HCT116 (cell line): ENCODE measurements around the gene TMEM52.

ENCODE experiments used
- CEBPB ChIP-seq: IDR thresholded peaks from 2 replicates; pipeline ENCODE4 v1.6.1; 2012; ENCODE audit warnings: low read depth
- ELF1 ChIP-seq: IDR thresholded peaks from 2 replicates; pipeline ENCODE4 v1.6.1; 2012; ENCODE audit warnings: low read depth, borderline replicate concordance
- EZH2phosphoT487 ChIP-seq: fragments of 200-600 bp; IDR thresholded peaks from 2 replicates; pipeline ENCODE4 v1.6.1; 2018; ENCODE audit warnings: antibody characterized with exemption, borderline replicate concordance
- FOSL1 ChIP-seq: IDR thresholded peaks from 2 replicates; pipeline ENCODE4 v1.6.1; 2012; ENCODE audit warnings: low read depth
- JUND ChIP-seq: IDR thresholded peaks from 2 replicates; pipeline ENCODE4 v1.6.1; 2012
- POLR2A ChIP-seq: IDR thresholded peaks from 2 replicates; pipeline ENCODE4 v1.7.0; 2011; ENCODE audit warnings: borderline replicate concordance; ENCODE audit not compliant: insufficient read depth, insufficient read length; ENCODE audit errors: extremely low read depth
- SIN3A ChIP-seq: IDR thresholded peaks from 2 replicates; pipeline ENCODE4 v1.6.1; 2012; ENCODE audit warnings: low read depth
- SP1 ChIP-seq: IDR thresholded peaks from 2 replicates; pipeline ENCODE4 v1.6.1; 2012; ENCODE audit warnings: low read depth
- YY1 ChIP-seq: IDR thresholded peaks from 2 replicates; pipeline ENCODE4 v1.6.1; 2011; ENCODE audit warnings: low read length, low read depth, moderate library complexity, mild to moderate bottlenecking; ENCODE audit not compliant: insufficient replicate concordance; ENCODE audit errors: extremely low read depth
- TF ChIP-seq, protein P1 (sequence below), 3 experiments: fragments of 200-600 bp in 1 of 3; sonication (generic) in 1 of 3; IDR thresholded peaks in 2 of 3; conservative IDR thresholded peaks in 1 of 3; 2 replicates each; pipeline ENCODE4 v1.5.1; 2012 to 2017; ENCODE audit warnings: low read depth in 2 of 3, low read length in 2 of 3, antibody characterized with exemption in 1 of 3, borderline replicate concordance in 1 of 3, control low read depth in 1 of 3, mild to moderate bottlenecking in 1 of 3, mixed read lengths in 1 of 3, mixed run types in 1 of 3, moderate library complexity in 1 of 3; ENCODE audit not compliant: insufficient read depth in 1 of 3
- TF ChIP-seq, protein P2 (sequence below): IDR thresholded peaks from 2 replicates; pipeline ENCODE4 v1.6.1; 2012; ENCODE audit warnings: low read depth

- TF ChIP-seq, protein P1, sequence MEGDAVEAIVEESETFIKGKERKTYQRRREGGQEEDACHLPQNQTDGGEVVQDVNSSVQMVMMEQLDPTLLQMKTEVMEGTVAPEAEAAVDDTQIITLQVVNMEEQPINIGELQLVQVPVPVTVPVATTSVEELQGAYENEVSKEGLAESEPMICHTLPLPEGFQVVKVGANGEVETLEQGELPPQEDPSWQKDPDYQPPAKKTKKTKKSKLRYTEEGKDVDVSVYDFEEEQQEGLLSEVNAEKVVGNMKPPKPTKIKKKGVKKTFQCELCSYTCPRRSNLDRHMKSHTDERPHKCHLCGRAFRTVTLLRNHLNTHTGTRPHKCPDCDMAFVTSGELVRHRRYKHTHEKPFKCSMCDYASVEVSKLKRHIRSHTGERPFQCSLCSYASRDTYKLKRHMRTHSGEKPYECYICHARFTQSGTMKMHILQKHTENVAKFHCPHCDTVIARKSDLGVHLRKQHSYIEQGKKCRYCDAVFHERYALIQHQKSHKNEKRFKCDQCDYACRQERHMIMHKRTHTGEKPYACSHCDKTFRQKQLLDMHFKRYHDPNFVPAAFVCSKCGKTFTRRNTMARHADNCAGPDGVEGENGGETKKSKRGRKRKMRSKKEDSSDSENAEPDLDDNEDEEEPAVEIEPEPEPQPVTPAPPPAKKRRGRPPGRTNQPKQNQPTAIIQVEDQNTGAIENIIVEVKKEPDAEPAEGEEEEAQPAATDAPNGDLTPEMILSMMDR (IDR thresholded peaks at IDR 0.05 in 2 of 3, conservative IDR thresholded peaks at IDR 0.05 in 1 of 3; ENCODE audit: borderline replicate concordance in 1 of 3, insufficient read depth in 1 of 3, low read depth in 2 of 3, low read length in 2 of 3), result no peak
- TF ChIP-seq POLR2A (no peak), SP1 (no peak), EZH2phosphoT487 (no peak), YY1 (no peak), SIN3A (no peak), ELF1 (no peak), JUND (no peak), CEBPB (no peak), FOSL1 (no peak)
- TF ChIP-seq, protein P2, sequence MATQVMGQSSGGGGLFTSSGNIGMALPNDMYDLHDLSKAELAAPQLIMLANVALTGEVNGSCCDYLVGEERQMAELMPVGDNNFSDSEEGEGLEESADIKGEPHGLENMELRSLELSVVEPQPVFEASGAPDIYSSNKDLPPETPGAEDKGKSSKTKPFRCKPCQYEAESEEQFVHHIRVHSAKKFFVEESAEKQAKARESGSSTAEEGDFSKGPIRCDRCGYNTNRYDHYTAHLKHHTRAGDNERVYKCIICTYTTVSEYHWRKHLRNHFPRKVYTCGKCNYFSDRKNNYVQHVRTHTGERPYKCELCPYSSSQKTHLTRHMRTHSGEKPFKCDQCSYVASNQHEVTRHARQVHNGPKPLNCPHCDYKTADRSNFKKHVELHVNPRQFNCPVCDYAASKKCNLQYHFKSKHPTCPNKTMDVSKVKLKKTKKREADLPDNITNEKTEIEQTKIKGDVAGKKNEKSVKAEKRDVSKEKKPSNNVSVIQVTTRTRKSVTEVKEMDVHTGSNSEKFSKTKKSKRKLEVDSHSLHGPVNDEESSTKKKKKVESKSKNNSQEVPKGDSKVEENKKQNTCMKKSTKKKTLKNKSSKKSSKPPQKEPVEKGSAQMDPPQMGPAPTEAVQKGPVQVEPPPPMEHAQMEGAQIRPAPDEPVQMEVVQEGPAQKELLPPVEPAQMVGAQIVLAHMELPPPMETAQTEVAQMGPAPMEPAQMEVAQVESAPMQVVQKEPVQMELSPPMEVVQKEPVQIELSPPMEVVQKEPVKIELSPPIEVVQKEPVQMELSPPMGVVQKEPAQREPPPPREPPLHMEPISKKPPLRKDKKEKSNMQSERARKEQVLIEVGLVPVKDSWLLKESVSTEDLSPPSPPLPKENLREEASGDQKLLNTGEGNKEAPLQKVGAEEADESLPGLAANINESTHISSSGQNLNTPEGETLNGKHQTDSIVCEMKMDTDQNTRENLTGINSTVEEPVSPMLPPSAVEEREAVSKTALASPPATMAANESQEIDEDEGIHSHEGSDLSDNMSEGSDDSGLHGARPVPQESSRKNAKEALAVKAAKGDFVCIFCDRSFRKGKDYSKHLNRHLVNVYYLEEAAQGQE, result no peak
Observed at GRCh38 chr1:1938613-1939295, 19.7 kb upstream of the TMEM52 start.
